GM19328 (cell line): Measurements from ENCODE around the gene HOXD4.

Experiments
- ATAC-seq: cut with Tn5 transposase; IDR thresholded peaks from one replicate; pipeline ENCODE4 v1.9.1; 2021; ENCODE audit warnings: mild to moderate bottlenecking, moderate library complexity; ENCODE audit not compliant: unreplicated experiment

The HOXD4 gene

DNA sequence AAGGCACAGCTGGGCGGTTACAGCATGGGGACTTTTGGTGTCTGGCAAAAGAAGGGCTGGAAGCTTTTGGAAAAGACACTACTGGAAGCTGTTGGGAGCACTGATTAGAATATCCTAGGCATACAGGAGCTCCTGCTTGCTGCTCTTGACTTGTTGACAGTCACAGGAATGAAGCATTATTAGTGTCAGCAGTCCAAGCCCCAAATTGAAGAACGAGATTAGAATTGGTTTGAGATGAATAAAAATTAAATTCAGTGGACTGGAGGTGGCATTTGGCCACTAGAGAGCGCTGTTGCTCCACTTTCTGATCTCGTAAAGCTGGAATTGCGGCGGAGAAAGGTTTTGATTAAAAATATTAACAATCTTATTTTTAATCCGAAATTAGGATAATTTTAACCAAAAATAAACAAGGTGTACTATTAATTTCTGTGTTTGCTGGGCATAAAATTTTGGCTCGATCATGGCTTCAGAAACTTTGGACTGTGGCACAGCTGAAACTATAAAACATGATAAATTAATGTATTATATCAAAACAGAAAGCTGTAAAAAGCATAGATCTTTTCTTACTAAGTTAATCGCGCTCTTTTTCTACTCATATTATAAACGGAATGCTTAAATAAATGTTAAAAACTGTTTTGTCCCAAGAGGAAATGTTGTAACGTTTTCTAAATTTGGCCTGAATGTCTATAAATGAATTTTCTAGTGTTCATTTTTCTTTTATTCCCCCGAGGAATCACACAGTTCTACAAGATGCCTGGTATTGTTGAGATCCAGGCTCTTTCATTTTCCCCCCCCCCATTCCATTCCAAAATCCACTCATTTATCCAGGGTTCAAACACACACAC is 24.2 kb upstream of the HOXD4 start:
- no peak for ATAC-seq

DNA sequence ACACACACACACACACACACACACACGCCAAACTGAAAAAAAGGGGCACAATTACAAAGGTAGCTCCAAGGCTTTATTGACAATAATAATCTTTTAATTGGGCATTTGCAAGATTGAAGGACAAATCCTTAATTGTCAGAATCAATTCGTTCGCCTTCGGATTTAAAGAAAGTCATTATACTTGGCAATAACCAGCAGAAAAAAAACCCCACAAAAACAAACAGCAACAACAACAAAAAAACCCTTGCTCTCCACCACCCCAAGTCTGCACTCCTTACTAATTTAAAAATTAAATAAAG is 23.6 kb upstream of the HOXD4 start:
- no peak for ATAC-seq

DNA sequence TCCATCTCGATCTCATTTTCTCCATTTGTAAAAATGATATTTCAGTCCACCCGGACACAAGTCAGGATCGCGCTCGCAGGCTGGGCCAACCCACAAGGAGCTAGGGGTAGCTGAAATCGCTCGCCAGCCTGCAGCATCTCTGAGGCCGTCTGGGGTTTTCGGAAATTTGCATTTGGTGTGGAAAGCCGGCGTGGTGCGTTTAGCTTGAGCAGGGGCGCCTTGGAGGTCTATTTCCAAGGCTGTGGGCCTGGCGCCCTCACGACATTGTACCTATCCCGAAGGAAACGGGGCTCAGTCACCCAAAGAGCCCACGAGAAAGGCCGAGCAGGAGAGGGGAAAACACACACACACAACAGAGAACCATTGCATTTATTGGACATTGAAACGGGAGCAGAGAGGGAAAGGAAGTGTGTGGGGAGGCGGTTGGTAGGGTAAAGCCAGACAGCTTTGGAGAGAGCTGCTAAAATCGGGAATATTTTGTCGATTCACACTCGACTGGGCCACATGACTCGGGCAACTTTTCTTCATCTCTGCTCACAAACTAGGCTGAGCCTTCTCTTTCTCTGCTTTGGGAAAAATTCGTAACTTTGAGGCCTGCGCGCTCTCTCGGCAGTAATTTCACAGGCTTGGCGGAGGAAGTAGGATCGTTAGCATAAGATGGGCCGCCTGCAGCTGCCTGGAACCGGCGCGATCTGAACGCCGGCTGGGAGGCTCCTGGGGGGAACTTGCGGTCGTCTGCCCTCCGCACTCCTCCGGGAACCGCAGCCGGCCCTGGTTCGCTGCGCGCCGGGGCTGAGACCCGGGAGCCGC is 23.0 kb upstream of the HOXD4 start:
- ATAC-seq, result no peak

DNA sequence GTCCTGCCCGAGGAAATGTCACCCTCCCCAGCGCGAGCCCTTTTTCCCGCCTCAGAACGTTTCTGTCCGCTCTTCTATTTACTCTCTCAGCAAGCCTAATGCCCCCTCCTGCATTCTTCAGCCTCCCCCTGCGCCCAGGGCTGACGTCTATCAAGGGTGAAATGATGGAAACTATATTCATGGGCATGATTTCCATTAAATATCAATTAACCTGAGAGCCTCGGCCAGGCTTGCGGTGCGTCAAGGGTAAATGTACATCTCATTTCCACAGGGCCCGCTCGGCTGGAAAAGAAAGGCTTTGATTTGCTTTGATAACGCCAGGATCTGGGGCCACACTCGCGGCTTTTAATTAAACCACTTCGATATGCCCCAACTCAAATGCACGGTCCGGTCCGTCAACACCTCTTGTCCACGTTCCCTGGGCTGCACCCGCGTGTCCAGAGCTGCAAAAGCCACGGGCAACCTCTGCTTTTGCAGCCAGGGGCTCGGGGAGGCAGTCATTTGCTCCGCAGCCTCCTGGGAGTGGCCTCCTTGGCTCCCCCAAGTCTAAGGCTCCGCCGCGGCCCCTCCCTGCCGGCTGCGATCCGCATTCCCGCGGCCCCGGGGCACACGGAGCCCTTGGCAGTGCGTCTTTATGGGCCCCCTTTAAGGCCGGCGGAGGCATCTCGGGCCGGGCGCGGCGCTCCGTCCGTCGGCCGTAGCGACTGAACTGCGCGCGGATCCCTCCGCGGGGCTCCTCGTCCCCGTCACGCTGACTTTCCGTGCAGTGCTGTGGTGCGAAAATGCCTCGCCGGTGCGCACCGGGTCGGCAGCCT is 22.2 kb upstream of the HOXD4 start, which contains the start of gene HOXD8:
Gene HOXD8 (plus strand): TSS at position 724 of the 815 bp plus-strand sequence. CDS start 662 bp downstream, outside the sequence.
- ATAC-seq, result no peak

DNA sequence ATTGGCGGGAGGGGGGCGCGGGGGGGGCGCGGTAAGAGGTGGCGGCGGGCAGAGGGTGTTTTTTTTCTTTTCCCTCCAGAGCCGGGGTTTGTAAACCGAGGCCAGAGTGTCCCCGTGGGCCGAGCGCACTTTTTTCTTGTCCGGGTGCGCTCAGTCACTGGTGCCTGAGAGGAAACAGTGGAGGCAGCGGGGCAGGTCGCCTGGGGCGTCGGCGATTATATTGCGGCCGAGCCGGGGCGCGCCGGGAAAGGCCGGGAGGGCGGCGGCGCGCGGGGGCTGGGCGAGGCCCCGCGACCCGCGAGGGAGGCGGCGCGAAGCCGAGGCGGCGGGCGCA is 21.6 kb upstream of the HOXD4 start:
- ATAC-seq, result no peak

DNA sequence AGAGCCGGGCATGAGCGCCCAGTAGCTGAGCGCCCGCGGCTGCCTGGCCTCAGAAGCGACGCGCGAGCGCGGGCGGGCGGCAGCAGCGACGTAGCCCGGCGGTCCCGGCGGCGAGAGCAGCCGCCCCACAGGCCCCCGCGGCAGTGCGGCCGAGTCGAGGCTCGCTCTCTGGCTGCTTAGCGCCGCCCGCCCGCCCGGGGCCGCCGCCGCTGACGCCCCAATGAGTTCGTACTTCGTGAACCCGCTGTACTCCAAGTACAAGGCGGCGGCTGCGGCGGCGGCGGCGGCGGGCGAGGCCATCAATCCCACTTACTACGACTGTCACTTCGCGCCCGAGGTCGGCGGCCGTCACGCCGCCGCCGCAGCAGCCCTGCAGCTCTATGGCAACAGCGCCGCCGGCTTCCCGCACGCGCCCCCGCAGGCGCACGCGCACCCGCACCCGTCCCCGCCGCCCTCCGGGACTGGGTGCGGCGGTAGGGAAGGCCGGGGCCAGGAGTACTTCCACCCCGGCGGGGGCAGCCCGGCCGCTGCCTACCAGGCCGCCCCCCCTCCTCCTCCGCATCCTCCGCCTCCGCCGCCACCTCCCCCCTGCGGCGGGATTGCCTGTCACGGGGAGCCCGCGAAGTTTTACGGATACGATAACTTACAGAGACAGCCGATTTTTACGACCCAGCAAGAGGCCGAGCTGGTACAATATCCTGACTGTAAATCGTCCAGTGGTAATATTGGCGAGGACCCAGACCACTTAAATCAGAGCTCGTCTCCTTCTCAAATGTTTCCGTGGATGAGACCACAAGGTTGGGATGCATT is 21.0 kb upstream of the HOXD4 start:
- no peak for ATAC-seq

DNA sequence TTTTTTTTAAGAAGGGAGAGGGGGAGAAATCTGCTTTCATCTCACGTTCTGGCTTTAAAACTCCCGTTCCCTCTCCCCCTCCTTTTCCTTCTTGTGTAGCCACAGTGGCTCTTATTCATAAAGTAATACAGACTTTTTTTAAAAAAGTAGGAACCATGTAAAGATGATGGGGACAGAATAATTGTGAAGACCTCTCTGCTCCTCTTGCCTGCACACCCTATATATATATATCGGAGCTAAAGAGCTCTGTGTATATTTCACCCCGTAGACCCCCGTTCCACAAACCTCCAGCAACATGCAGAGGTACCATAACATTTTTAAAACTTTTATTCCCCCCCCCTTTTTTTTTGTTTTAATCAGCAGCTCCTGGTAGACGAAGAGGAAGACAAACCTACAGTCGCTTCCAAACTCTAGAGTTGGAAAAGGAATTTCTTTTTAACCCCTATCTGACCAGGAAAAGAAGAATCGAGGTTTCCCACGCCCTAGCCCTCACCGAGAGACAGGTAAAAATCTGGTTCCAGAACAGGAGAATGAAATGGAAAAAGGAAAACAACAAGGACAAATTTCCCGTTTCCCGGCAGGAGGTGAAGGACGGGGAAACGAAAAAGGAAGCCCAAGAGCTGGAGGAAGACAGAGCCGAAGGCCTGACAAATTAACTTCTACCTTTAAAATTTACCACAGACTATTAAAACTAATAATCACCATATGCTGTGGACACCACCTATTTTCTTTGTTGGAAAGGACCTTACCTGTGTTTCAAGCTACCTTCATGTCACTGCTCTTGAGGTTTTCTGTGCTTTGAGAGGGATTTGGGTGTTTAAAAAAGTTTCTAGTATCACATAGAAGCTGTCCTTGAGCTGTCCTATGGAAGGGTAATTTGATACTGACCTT is 20.1 kb upstream of the HOXD4 start:
- ATAC-seq, result no peak

DNA sequence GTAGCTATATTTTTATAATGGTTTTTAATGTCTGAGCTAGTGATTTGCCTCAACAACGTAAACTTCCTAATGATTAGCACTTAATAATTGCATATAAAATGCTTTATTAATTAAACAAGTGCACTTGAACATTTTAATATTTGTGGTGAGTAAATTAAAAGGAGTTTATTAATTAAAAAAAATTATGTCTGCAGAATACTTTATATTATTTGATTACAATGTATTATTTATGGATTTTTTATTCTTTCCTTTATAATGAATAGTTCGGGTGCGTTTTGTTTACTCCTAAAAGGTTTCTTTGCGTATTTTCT is 19.5 kb upstream of the HOXD4 start:
- ATAC-seq, result no peak

DNA sequence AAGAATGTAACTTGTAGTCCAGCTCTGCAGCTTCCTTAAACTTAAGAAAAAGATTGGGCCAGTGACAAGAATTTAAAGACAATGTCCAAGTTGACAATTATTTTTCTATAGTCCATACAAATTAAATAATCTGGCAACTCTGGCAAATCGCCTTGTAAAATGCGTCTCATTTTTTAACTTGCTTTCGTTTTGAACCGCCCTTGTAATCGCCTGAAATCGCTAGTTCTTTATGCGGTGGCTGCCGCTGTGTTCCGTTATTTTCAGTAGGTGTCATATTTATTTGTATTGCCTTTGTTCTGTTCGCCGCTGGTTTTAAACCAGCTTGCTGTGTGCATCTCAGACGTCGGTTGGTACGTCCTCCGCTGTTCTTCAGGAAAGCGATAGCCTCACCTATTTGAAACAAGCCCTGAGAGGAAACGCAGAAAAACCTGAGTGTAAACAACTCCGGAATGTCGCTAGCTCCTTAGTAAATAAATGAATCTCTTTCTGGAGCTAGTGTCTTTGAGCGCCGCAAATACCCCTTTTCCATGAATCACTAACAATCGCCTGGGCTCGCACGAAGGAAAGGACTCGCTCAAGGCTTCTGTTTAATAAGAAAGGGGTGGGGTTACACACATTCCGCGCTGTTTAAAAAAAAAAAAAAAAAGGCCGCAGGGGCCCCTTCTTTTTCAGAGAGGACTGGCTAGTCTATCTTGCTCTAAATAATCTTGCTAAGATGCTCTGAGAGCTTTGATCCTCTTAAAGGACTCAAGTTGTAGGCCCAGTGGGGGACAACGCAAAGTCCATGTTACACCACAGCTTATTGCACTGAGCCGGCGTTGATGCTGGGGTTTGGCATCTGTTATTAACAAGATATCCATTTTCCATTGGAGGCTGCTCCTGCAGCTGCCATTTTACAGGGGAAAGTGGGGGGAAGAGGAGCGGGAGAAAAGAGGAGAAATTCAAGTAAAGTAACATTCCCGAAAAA is 18.9 kb upstream of the HOXD4 start:
- ATAC-seq, result no peak

DNA sequence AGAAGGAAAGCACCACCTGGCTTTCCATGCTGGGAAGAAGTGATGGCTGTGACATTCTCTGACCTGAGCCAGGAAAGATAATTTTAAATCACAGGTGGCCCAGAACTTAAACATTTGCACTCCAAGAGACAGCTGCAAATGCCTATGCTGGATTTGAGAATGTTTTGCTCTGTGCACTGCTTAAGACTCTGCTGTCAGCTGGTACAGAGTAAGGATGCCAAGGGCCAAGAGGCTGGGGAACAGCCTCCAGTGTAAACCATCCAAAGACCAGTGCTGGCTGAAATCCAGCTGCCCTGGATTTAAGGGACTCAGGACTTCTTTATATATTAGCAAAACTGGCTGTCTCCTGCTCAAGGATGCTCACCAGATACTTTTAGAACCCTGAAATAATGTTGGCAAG is 18.0 kb upstream of the HOXD4 start:
- no peak for ATAC-seq

DNA sequence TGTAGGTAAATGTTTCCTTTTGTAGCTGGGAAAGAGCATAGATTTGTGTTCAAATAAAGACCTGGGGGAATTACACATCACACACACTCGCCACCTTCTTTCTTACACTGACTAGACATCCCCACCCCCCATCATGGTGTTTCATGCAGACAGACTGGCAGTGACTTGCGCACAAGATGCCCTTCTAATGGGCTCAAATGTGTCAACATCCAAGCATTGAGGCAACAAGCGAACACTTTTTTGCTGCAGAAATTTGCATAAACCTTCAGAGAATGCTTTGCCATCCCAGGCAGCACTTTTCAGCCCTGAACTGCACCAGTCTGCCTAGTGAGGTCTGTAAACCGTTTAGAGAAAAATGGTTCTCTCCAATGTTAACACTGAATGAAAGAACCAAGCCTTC is 17.3 kb upstream of the HOXD4 start:
- no peak for ATAC-seq

DNA sequence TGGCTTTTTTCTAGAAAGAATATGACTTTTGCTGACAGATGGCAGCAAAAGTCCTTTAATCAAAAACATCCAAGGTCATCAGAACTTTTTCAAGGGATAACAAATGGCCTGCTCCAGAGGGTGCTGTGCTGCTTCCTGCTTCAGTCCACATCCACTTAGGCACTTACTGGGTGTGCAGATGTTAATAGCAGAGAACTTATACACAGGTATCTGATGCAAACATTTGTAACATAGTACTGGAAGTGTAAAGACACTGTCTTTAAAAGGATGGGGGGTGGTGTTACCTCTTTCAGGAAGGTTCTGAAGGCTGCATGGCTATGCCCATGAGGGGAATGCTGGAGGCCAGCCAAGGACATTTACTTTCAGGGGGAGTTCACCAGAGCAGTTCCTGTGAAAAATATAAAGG is 16.3 kb upstream of the HOXD4 start:
- no peak for ATAC-seq

DNA sequence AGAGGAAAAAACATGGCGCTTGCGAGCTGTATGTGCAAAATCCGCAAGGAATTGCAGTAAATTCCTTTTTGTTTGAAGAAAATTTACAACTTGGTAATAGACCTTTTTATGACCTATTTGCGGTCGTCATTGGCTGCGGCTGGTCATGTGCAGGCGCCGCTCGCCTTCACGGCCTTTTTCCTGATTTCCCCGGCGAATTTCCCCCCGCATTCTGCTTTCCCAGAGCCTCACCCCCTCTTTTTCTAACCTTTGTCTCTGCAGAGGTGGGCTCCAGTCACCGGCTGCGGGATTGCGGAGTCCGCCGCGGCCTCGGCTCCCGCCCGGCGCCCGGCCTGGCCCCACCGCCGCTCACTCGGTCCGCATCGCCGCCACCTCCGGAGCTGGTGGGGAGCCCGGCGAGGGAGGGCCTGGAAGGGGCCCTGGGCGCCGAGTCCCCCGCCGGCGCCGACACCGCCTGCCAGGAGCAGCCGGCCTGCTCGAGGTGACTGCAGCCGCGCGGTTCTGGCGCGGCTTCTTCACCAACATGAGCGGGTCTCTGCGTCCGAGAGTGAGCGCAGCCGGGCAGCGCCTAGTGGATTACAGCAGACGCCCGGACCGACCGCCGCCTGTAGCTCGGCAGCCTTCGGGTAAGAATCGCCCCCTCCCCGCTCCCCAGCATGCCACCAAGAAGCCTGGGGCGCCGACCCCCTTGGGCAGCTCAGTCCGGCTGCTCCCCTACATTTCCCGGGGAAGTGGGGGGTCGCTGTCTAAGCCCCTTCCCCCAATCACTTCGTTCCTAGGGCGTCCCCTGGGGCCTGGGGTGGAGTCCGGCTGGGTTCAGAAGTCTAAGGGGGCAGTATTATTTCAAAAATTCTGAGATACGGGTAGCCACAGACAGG is 14.7 kb upstream of the HOXD4 start:
- no peak for ATAC-seq

DNA sequence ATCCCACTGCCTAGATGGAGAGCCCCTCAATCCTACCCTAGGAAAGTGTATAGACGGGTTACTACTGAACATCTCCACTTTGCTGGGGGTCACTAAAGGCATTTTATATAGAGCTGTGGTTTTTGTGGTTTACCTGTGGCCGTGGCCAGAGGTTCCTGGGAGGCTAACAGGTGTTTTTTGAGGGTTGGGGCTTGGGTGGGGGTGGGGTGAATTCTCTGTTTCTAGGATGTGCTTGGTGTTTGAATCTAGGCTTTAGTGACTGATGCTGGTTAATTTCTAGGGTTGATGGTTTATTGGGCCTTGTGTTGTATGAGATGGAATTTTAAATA is 14.1 kb upstream of the HOXD4 start:
- no peak for ATAC-seq

DNA sequence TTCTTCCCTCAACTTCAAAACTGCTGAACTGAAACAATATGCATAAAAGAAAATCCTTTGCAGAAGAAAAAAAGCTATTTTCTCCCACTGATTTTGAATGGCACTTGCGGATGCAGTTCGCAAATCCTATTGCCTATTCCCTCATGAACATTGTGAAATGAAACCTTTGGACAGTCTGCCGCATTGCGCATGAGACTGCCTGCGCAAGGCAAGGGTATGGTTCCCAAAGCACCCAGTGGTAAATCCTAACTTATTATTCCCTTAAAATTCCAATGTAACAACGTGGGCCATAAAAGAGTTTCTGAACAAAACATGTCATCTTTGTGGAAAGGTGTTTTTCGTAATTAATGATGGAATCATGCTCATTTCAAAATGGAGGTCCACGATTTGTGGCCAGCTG is 13.4 kb upstream of the HOXD4 start:
- ATAC-seq, result no peak

DNA sequence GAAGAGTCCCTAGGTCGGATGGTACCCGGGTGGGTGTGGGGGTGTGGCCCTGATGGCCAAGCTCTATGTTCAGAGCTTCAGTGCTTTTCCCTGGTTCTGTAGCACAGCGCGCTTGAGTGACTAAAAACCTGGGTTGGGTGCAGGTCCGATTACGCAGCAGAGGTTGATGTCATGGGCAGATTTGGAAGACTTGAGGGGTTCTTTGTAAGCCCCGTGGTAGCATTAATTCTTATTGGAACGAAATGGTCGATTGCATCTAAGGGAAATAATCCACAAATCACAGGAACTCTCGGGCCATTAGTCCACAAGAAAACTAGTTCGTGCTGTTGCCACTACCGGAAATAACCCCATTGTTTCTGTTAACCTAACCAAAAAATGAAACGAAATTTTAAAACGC is 12.8 kb upstream of the HOXD4 start:
- ATAC-seq, result no peak

DNA sequence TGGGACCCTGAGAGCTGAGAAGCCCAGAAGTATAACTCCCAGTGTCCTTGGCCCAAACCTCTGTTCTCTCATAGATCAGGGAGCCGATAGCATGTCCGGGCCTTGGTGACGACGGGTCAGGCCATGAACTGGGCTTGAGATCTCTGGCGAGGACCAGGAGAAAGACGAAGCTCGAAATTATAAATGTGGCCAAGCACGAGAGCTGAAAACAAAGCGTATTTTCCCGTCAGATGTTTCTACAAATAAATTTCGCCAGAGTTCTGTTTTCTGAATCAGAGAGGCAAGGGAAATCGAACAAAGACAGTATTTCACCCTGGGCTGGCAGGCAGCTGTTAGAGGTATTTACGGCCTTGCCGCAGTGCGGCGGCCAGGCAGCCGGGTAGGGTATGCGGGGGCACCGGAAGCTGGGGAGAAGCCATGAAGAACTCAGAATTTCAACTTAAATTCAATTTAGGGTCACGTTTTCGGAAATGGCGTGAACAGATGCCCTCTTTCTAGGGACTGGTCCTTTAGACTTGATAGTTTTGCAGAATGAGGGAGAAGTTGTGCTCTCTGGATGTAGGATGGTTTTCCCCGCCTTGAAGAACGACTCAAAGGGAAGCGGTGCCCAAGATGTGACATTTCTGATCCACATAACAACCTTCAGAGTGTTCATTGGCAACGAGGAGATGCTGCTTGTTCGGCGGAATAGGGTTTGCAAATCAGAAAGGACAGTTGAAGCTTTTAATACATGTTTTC is 12.3 kb upstream of the HOXD4 start:
- ATAC-seq, result no peak
